HG03196 (cell line): Measurements from ENCODE around the gene CNKSR3.

Experiments used
- ATAC-seq: cut with Tn5 transposase; IDR thresholded peaks from one replicate; pipeline ENCODE4 v1.9.1; 2021; ENCODE audit not compliant: unreplicated experiment

The CNKSR3 gene

GRCh38 chr6:154479771-154480639 lies 30.5 kb downstream of the CNKSR3 start:
- ATAC-seq: no peak

- ATAC-seq: no peak
These were observed 31.1 kb downstream of the CNKSR3 start for GRCh38 chr6:154479351-154479769.

GRCh38 chr6:154478701-154479060 lies 31.8 kb downstream of the CNKSR3 start:
- ATAC-seq: no peak

GRCh38 chr6:154478021-154478700 lies 32.3 kb downstream of the CNKSR3 start:
- ATAC-seq: no peak

GRCh38 chr6:154476494-154476893 lies 34.0 kb downstream of the CNKSR3 start:
- no peak for ATAC-seq

- ATAC-seq: no peak
These were observed 35.6 kb downstream of the CNKSR3 start for GRCh38 chr6:154474648-154475428.

- ATAC-seq: no peak
These were observed 37.2 kb downstream of the CNKSR3 start for GRCh38 chr6:154473324-154473723.

- ATAC-seq: no peak
These were observed 38.7 kb downstream of the CNKSR3 start for GRCh38 chr6:154471609-154472362.

- ATAC-seq: no peak
These were observed 41.1 kb downstream of the CNKSR3 start for GRCh38 chr6:154469306-154469935.

GRCh38 chr6:154468760-154469159 lies 41.7 kb downstream of the CNKSR3 start:
- no peak for ATAC-seq

GRCh38 chr6:154466971-154467679 lies 43.4 kb downstream of the CNKSR3 start:
- ATAC-seq: no peak

- no peak for ATAC-seq
These were observed 44.3 kb downstream of the CNKSR3 start for GRCh38 chr6:154466139-154466538.

- no peak for ATAC-seq
These were observed 46.7 kb downstream of the CNKSR3 start for GRCh38 chr6:154463573-154464419.

- no peak for ATAC-seq
These were observed 48.1 kb downstream of the CNKSR3 start for GRCh38 chr6:154462425-154462824.

- ATAC-seq: no peak
These were observed 49.1 kb downstream of the CNKSR3 start for GRCh38 chr6:154461348-154461747.

- ATAC-seq: no peak
These were observed 50.0 kb downstream of the CNKSR3 start for GRCh38 chr6:154460306-154461071.

- no peak for ATAC-seq
These were observed 51.0 kb downstream of the CNKSR3 start for GRCh38 chr6:154459513-154459912.
